NCI-H146 (cell line): ENCODE measurements around the gene OR51B5.
"Not testable (repeated sequence)": the region's sequence is repeated elsewhere in the genome, so short reads cannot be mapped to it uniquely, and the experiment has no call there.

ENCODE experiments used
- DNase-seq: peaks from one replicate; lab custom pipeline; 2025; lab: John Stamatoyannopoulos, UW

The OR51B5 gene, protein sequence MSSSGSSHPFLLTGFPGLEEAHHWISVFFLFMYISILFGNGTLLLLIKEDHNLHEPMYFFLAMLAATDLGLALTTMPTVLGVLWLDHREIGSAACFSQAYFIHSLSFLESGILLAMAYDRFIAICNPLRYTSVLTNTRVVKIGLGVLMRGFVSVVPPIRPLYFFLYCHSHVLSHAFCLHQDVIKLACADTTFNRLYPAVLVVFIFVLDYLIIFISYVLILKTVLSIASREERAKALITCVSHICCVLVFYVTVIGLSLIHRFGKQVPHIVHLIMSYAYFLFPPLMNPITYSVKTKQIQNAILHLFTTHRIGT

DNA sequence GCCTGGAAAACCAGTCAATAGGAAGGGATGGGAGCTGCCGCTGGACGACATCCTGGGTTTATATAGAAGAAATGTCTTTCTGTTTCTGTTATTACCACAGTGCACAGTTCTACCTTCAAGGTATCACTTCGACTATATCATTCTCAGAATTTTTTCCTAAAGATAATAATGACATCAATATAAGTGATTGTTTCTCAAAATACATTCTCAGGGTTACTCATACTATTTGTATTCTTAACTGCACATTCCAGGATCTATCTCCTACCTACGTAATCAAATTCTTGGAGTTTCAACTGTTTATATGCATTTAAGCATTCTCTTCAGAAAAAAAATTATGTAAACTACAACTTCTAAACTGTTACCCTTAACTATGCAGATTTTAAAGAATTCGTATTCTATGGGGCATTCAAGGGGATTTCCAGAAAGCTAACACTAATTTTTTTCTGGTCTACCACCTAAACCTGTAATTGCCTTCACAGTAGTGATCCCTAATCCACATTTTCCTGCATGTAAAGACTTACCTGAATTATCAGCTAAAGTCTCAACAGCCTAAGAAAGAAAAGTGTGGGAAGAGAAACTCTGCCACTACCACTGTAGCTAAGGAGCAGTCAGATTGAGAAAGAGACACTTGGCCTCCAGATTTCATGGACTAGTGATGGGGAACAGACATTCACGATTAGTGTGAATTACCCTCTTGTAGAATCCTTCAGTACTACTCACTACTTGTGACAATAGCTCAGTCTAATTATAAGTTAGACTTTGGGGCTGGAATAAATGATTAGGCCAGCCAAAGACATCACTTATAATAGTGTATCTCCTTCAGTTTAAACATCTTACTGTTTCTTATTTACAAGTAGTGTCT is at the start of gene OR51B5:
Gene OR51B5 (minus strand): TSS at position 51 of the 862 bp plus-strand sequence. CDS start 0 bp downstream, at position 51.
- DNase-seq: no peak

DNA sequence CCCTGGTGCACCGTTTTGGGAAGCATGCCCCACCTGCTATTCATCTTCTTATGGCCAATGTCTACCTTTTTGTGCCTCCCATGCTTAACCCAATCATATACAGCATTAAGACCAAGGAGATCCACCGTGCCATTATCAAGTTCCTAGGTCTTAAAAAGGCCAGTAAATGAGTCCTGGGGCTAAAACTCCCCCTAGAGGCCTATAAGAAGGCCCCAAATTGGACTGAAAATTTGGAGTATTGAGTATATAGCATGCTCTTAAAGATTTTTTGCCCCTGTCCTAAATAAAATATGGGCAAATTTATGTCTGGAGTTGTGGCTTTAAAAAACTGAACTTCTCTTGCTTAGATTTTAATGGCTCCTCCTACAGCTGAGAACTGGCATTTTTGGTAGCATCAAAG is 46.9 kb upstream of the OR51B5 start:
- DNase-seq: no peak

DNA sequence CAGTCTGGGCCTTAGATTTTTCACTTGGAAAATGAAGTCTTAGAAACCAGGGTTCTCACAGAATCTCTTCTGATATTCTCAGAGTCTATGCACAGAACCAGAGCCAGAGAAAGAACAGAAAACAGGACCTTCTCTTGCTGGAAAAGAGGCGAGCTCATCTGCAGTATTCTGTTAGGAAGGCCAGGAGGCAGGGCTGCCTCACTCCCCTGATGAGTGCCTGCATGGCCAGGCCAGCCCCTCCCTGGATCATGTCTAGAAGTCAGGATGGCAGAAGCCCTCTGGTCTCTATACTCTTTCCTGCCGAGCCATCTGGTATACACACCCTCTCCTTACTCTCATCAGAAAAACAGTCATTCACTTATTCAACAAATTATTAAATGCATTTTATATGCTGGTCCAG is 41.0 kb upstream of the OR51B5 start:
- DNase-seq: no peak

DNA sequence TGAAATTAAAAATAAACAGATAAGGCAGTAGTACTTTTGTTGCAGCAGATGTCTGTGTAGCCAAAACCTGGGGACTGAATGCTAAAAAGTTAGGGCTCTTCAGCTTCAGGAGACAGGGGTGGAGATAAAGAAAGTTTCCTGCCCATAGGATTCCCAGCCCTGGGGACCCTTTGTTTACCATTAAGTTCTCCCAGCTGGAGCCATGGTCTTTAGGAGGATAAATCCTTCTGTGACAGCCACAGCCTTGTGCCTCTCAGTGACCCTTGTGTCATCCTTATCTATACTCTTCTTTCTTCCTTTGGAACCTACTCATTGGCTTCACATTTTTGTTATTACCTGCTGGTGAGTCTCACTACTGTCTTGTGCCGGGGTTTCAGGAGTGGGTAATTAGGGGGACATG is 40.3 kb upstream of the OR51B5 start, which contains the start of gene OR51M1:
Gene OR51M1 (plus strand): TSS at position 237 of the 400 bp plus-strand sequence. CDS start 5,587 bp downstream, outside the sequence.
- DNase-seq: no peak

DNA sequence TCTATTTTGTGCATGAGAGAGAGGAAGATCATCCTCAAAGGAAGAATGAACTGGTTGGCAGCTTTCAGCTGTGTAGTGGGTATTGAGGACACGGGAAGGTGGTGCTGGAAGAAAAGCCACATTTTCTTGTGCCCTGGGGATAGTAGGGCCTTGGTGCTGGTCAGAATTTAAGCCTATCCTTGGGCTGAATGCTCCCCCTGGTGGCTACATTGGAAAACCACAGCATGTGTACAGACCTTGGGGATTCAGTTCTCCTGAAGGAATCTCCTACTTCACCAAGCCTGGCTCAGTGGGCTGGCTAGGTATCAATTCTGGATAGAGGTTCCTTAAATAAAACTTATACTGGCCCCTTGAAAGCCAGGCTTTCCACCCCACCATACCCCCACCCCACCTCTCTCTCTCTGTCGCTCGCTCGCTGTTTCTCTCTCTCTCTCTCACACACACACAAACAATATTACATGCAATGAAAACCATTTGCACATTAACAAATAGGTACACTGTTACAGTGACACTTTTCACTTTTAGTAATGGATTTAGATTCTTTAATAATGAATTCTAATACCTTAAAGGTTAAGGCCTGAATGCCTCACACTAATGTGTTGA is 37.5 kb upstream of the OR51B5 start:
- peak; percentile 42 for DNase-seq

DNA sequence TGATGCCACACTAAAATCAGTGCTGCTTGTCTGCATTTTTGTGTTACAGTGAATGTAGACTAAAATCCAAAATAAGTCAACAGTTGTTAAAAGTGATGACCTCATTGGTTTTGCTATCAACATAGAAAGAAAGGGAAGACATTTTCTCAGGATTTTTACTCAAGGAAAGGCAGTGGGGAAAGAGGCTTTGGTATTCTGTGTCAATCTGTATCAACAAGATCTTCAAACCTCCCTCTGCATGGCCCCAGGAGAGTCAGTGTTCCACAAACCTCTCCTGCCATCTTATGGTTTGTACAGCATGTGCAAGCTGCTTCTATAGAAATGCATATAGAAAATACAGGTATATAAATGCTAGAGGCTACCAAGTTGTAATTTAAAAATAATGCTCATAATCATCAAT is 26.5 kb upstream of the OR51B5 start:
- DNase-seq: no peak

DNA sequence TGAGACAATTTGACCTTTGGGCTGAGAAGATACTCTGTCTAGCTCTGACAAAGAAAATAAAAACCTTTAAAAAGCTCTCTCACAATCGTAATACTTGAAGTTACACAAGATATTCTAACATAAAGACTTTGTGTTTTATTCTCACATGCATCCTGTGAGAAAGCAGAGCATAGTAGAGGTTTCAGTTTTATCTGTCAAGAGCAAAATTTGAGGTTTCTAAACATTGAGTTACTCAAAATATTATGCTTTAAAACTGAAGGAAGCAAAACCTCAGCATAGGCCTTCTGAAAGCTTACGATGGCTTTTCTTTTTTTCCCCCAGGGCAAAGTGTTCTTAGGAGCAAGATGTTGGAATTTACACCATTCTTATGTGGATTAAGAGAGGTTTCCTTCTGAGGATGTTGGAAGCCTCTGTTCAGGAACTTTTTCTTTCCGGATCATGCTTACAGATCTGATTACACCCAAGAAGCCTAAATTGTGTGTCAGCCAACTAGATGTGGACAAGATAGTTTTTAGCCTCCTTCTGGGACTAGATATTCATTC is 25.2 kb upstream of the OR51B5 start:
- no peak for DNase-seq

DNA sequence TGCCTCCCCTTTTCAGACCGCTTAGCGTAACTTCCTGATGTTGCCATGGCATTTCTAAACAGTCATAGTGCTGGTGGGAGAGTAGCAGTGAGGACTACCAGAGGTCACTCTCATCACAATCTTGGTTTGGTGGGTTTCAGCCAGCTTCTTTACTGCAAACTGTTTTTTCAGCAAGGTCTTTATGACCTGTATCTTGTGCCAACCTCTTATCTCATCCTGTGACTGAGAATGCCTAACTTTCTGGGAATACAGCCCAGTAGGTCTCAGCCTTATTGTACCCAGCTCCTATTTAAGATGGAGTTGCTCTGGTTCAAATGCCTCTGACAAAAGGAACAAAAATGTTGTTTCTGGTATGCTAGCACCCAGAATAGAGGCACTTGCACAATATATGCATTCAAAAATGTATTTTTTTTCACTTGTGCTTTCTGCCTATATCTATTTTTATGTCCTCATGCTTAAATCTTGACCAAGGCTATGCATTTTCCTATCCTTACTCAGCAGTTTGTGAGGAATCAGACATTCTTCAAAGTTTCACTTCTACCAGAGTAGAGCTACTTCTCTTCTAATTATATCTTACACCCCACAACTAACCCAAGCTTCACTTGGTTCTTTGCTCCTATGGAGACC is 24.2 kb upstream of the OR51B5 start:
- no peak for DNase-seq

DNA sequence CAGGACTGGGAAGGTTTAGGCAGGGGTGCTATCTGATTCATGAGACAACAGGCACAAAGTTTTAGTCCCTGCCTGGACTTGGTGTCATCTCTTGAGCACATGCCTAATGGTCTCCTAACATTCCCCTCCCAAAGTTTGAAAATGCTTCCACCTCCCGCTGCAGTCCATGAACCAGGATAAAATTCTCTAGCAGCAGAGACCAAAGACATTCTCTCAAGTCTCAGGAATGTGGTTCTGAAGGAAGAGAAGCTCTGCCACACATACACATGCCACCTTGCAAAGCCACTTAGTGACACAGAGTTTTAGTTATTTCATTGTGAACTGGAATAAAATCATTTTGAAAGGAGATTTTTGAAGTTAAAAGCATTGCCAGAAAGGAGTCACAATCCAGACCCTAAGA is 23.5 kb upstream of the OR51B5 start:
- no peak for DNase-seq

DNA sequence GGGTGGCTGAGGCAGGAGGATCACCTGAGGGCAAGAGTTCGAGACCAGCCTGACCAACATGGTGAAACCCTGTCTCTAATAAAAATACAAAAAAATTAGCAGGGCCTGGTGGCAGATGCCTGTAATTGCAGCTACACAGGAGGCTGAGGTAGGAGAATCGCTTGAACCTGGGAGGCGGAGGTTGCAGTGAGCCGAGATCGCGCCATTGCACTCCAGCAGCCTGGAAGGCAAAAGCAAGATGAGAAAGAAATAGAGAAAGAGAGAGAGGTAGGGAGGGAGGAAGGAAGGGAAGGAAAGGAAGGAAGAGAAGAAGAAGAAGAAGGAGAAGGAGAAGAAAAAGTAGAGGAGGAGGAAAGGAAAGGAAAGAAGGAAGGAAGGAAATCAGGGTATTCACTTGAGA is 23.0 kb upstream of the OR51B5 start:
- DNase-seq: not testable (repeated sequence)

DNA sequence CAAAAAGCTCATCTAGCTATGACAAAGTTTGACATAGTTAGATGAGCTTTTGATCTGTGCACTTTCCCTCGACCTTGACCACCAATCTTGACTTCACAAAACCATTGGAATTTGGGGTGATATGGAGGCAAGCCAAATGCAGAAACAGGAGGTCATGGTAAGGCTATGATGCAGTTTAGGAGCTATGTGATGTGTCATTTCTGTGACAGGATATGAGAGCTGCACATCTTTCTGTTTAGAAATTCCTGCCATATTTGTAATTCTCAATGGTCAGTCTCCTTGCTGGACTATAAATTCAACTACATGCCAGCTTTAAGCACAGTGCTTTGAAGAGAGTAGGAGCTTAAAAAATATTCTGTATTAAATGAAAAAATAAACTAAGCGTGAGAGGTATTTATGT is 20.9 kb upstream of the OR51B5 start:
- no peak for DNase-seq

DNA sequence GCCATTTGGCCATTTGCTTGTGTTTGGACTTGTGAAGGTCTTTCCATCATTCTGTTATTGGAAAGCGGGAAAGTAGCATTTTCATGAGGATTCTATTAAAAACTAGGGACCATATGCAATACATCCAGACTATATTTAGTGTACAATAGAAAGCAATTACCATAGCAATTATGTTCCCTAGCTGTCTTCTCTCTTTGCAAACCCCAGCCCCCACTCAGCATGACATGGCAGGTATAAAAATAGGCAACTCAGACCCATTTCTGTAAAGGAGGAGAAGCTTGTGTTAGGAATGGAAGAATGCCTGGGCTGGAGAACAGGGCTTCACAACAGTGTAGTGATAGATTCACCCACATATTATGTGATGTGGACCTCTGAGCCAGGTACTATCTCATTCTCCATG is 20.4 kb upstream of the OR51B5 start:
- no peak for DNase-seq

DNA sequence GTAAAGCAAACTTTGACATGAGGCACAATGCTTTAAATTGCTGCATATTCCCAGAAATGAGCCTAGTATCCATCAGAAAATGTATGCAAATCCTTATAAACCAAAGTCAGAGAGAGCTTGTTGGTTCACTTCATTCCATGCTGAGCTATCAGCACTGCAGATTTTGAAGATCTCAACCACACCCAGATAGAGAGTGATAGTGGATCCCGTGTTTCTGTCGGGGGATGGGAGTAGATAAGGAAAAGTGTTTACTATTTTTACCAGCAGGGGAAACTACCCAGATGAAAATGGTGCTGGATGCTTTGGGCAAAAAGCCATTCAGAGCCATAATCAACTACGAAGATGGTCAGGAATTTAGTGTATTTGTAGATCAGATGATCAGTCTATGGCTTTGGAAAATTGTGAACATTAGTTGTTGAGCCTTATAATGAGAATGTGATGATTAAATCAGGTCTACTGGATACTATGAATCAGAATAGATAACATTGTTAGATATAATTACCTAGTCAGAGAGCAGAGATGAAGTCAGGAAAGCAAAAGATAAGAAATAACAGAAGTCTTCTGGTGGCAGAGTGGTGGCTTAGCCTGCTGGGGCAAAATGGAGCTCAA is 18.8 kb upstream of the OR51B5 start:
- no peak for DNase-seq

DNA sequence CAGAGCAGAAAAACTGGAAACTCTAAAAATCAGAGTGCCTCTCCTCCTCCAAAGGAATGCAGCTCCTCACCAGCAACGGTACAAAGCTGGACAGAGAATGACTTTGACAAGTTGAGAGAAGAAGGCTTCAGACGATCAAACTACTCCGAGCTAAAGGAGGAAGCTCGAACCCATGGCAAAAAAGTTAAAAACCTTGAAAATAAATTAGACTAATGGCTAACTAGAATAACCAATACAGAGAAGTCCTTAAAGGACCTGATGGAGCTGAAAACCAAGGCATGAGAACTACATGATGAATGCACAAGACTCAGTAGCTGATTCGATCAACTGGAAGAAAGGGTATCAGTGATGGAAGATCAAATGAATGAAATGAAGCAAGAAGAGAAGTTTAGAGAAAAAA is 12.7 kb upstream of the OR51B5 start:
- DNase-seq: not testable (repeated sequence)

DNA sequence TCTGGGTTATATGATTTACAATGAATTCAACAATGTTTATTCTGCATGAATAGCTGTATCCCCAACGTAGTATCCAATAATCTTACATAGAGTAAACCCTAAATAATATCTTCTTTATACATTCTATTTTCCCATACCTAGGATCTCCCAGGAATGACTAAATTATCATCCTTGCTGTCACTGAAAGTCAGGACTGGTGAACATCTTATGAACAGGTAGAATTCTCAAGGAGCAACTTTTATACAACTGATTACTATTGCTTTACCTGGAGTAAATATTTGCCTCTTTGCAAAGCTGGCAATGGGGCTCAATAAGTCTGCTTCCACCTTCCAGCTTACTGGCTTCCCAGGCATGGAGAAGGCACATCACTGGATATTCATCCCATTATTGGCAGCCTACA is 7.9 kb upstream of the OR51B5 start, which contains the start of gene OR51B6:
Gene OR51B6 (plus strand): TSS at position 301 of the 400 bp plus-strand sequence. CDS start 0 bp downstream, at position 301.
- DNase-seq: no peak

DNA sequence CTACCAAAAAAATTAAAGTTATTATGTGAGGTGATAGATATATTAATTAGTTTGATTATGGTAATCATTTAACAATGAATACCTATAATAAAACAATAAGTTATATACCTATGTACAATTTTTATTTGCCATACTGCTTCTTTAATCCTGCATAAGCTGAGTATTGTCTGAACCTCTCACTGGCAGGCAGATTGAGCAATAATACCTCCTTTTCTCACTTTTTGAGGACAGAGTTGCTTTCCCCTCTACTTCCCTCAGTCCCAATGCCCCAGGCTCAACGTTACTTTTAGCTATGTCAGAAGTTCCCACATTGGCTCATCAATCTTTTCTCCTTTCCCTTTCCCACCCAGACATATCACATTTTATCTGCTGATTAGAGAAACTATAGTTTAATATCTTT is 6.2 kb upstream of the OR51B5 start:
- DNase-seq: no peak

DNA sequence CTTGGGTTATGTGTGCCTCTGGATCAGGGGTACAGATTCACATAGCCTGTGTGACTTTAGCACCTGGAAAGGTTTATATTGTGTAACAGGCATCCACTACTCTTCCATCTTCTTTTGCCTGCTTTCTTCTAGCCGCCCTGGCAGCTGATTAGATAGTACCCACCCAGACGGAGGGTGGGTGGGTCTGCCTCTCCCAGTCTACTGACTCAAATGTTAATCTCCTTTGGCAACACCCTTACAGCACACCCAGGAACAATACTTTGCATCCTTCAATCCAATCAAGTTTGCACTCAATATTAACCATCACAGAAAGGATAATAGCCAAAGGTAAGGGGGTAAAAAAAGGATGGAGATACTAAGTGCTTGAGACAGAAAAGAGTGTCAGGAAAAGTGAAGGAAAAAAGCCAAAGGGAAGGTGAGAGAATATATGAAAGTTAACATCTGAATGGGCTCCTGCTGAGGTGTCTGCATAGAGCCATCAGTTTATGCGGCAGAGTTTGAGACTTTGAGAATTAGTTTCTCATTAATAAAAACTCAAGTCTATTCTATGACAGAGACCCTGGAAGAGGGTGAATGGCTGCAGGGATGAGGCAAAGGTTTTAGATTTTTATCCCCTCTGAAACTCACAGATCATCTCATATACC is 5.3 kb upstream of the OR51B5 start:
- no peak for DNase-seq

DNA sequence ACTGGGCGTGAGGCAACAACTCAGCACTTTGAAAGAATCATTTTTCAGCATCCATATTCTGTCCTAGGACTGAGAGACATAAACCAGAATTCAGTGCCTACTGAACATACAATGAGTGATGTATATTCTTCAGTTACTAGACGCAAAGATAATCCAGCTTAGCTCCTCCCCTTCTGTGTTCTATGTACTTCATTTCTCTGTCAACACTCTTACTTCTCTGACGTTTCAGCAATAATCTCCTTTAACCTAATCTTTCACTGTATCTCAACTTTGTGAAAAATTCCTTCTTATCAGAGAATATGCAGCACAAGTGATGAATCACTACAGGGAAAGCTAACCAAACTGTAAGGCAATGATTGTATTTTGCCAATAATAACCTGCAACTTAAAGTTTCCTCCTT is 2.5 kb upstream of the OR51B5 start:
- DNase-seq: no peak

DNA sequence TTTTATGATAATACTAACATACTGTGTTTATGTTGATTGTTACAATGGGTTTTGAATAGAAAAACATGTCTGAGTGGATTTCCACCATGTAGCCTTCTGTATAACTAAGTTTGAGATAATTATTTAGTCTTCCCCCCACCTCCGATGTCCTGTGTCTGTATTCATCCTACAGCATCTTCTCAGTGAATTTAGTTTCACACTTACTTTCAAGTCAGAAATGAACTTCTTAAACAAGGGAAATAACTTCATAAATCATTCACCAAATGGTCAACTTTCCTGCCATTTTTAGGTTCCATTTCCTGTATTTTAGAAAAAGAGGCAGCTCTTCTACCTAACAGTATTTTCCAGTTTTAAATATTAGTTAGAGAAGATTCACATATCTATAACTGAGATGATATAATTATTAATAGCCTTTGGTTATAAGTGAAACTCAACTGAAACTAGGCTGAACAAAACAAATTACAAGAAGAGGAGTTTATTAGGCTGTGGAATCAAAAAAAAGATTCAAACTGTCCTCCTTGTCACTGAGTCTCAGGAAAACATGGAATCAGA is 3.5 kb downstream of the OR51B5 start:
- DNase-seq: no peak

DNA sequence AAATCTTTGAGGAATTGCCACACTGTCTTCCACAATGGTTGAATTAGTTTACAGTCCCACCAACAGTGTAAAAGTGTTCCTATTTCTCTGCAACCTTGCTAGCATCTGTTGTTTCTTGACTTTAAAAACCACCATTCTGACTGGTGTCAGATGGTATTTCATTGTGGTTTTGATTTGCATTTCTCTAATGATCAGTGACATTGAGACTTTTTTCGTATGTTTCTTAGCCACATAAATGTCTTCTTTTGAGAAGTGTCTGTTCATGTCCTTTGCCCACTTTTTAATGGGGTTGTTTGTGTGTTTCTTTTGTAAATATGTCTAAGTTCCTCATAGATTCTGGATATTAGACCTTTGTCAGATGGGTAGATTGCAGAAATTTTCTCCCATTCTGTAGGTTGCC is 6.1 kb downstream of the OR51B5 start:
- not testable (repeated sequence) for DNase-seq

DNA sequence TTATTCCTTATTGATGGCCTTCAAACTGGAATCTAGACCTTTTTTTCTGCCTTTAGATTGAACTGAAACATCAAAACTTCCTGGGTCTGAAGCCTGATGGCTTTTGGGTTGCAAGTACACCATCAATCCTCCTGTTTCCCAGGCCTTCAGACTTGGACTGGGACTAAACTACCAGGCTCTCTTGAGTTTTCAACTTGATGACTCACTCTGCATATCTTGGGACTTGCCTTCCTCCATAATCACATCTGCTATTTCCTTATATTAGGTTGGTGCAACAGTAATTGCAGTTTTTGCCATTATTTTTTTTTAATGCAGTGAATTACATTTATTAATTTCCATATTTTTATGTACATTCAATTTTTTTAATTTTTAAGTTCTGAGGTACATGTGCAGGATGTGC is 7.0 kb downstream of the OR51B5 start:
- DNase-seq: no peak
